Stimulated activated CD8-positive, alpha-beta memory T cell treated with anti-CD3 and anti-CD28 coated beads, Interleukin-15, amount 100 ng/mL, for 48 hours (primary cell): ENCODE data around the gene NTRK1.
A peak's percentile ranks its signal among the peaks of the same experiment; 100 is the strongest.

Source experiments
- DNase-seq, 2 donors: peaks; one replicate each; pipeline ENCODE4 v3.0.0-alpha.2; 2020; ENCODE audit warnings: low read depth in 2 of 2

Gene NTRK1

DNA sequence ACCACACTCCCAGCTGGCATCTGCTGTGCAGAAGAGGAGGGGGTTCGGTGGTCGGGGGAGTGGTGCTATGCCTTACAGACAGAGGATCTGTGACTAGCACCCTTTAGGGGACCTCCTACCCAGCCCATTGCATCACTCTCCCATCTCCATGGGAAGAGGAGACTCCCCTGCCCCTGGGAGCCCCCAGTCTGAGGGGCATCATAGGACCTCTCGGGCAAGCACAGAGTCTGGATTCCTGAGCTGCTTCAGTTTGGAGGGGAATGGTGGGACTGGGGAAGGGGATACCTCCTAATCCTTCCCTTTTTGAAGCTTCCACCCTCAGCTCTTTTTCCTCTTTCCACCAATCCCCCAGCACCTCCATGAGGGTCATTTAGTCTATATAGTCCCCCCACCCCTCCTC, 3.1 kb upstream of the NTRK1 start:
- no peak for DNase-seq

DNA sequence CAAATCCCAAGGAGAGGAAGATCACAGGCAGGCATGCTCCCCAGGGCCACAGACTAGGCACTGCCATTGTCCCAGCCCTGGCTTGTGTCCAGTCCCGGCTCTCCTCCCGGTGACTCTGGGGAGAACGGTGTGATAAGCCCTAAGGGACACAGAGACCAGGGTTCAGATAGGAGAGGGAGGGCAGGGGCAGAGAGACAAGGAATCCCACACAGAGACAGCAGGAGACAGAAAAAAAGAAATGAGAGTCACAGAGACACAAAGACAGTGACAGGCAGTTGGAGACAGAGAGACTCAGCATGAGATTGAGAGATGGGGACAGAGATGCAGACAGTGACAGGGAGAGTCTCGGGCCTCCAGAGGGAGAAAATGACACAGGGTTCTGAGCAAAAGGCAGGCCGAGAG, 2.1 kb upstream of the NTRK1 start:
- DNase-seq: no peak

- DNase-seq: no peak
These were observed 1.6 kb upstream of the NTRK1 start, which contains the start of gene INSRR for GRCh38 chr1:156858959-156859522. TSS of gene INSRR (minus strand) at chr1:156859117. CDS start at chr1:156858621, 496 bp downstream.

DNA sequence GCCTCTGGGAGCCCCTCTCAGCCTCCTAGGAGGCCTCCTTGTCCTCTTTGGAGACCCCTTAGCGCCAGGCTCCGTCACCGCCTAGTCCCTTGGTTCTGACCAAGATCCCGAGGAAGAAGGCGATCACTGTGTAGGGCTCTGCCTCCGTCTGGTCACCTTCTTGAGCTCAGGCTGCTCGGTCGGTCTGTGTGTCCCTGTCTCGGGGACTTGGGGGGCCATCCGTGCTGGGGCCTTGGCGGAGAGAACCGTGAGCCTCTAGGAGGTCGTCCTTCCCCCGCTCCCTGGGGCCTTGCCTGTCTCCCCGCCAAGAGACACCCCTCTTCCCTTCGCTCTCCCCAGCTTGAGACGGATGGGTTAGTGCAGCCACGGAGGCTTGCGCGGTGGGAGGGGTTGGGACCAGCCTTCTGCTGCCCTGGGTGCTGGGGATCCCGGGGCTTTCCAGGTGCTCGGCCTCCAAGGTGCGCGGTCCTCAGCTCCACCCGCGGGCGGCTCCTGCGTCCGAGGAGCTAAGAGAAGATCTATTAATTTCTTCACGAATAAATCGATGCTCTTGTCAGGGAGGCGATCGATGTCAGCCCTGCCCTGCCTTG, 1.0 kb upstream of the NTRK1 start:
- no peak for DNase-seq

- DNase-seq: peak in 1 of 2 donors; percentile 34
These were observed 495 bp upstream of the NTRK1 start for GRCh38 chr1:156860113-156860627.

DNA sequence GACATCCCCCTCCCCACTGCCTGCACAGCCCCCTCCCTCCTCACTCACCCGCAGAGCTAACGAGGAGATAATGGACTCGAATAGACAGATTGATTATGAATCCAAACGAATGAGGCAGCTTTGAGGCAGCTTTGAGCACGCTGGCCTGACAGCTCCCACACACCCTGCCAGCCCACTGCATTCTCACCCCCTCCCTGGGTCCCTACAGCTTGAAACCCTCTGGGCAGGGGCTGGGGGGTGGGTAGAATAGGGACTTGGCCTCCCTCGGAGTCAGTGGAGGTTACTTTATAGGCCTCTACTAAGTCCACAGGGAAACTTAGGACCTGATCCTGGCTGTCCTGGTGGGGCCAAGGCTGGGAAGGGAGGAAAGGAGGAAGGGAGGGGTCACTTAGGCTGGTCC, 1.9 kb downstream of the NTRK1 start:
- no peak for DNase-seq

- peak in 1 of 2 donors; percentile 54 for DNase-seq
These were observed 2.4 kb downstream of the NTRK1 start for GRCh38 chr1:156862997-156863599.

- DNase-seq: no peak
These were observed 3.0 kb downstream of the NTRK1 start for GRCh38 chr1:156863631-156864030.

- no peak for DNase-seq
These were observed 4.1 kb downstream of the NTRK1 start for GRCh38 chr1:156864796-156865195.

- no peak for DNase-seq
These were observed 4.6 kb downstream of the NTRK1 start for GRCh38 chr1:156865258-156865657.

DNA sequence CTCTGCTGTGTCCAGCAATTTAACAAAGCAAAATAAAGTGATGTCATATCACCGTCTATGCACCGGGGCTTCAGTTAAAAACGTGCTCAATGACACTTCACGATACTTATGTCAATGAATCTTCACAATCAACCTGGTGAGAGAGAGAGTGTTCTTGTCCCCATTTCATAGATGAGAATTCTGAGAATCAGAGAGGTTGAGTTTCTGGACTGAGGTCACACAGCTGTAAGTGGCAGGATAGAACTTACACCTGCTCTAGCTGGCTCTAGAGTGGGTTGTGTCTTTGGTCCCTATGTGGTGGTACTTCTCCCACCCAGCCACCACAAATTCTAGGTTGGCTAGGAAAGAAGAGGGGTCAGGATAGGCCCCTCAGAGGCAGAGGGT, 5.2 kb downstream of the NTRK1 start:
- no peak for DNase-seq

- peak in 1 of 2 donors; percentile 9 for DNase-seq
These were observed 5.7 kb downstream of the NTRK1 start for GRCh38 chr1:156866249-156866909.

DNA sequence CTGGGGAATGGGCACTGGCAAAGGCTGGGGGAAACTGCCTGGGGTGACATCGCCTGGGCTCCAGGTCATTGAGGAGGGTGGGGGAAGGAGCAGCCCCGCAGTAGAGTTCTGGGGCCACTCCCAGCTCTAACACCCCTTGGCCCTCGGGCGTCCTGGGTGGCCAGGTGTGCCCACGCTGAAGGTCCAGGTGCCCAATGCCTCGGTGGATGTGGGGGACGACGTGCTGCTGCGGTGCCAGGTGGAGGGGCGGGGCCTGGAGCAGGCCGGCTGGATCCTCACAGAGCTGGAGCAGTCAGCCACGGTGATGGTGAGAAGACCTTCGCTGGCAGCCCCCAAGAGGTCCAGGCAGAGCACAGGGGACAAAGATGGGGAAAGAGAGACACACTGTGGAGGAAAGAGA, 7.7 kb downstream of the NTRK1 start:
- DNase-seq: no peak

DNA sequence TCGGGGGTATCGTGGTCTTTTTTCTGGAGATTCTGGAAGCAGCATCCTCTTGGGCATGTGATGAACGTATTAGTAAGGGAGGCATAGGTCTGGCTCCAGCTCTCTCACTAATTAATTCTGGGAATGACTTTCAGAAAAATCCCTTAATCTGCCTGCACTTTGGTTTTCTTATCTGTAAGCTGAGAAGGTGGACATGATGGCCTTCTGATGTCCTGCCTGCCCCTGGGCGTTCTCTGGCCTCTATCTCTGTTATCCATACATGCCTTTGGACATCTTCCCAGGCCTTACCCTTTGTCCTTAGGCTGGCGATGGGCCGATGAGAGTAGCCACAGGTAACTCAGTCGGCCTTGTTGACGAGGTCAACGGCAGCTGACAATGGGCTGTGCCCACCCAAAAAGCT, 8.8 kb downstream of the NTRK1 start:
- DNase-seq: no peak

- no peak for DNase-seq
These were observed 13.0 kb downstream of the NTRK1 start for GRCh38 chr1:156873659-156874058.

GRCh38 chr1:156874142-156874541, 13.5 kb downstream of the NTRK1 start:
- no peak for DNase-seq

GRCh38 chr1:156874572-156875340, 14.1 kb downstream of the NTRK1 start:
- DNase-seq: no peak

DNA sequence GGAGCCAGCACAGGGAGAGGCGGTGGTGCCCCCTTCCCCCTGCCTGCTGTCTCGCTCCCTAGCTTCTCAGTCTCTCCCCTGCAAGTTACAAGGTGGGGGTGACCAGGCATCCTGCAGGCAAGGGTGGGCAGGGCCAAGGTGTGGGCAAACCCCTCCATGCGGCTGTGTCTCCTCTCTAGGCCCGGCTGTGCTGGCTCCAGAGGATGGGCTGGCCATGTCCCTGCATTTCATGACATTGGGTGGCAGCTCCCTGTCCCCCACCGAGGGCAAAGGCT, 14.6 kb downstream of the NTRK1 start:
- DNase-seq: no peak

- DNase-seq: no peak
These were observed 15.6 kb downstream of the NTRK1 start for GRCh38 chr1:156876281-156876680.

GRCh38 chr1:156877433-156878170, 16.9 kb downstream of the NTRK1 start:
- no peak for DNase-seq

DNA sequence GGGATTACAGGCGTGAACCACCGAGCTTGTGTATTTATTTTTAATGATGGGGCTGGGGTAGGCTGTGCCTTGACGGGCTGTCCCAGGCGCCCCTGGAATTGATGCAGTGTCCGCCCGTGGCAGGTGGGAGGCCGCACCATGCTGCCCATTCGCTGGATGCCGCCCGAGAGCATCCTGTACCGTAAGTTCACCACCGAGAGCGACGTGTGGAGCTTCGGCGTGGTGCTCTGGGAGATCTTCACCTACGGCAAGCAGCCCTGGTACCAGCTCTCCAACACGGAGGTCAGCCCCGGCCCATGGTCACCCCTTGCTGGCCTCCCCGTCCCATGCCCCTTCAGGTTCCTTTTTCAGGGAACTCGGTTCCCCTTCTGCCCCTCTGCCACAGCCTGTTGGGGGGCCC, 19.2 kb downstream of the NTRK1 start:
- DNase-seq: no peak

- no peak for DNase-seq
These were observed 19.8 kb downstream of the NTRK1 start for GRCh38 chr1:156880473-156880872.
